Stimulated activated CD4-positive, alpha-beta T cell treated with anti-CD3 and anti-CD28 coated beads, Interleukin-12 subunit alpha, Interleukin-12 subunit beta, amount 100 ng/mL, for 48 hours (primary cell): ENCODE data around the gene CAMK2D.
"Not testable (repeated sequence)": the region's sequence is repeated elsewhere in the genome, so short reads cannot be mapped to it uniquely, and the experiment has no call there.

Experiments
- DNase-seq, 3 donors: peaks; one replicate each; pipeline ENCODE4 v3.0.0-alpha.2; 2020; ENCODE audit warnings: low read depth in 2 of 3, low spot score in 1 of 3

CAMK2D gene

DNA sequence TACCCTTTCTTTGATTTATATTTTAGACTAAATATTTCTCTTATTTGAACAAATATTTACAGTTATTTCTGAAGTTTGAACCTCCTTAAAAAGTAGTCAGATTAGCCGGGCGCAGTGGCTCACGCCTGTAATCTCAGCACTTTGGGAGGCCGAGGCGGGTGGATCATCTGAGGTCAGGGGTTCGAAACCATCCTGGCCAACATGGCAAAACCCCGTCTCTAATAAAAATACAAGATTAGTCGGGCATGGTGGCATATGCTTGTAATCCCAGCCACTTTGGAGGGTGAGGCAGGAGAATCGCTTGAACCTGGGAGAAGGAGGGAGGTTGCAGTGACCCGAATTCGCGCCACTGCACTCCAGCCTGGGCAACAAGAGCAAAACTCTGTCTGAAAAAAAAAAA, 2.4 kb upstream of the CAMK2D start:
- not testable (repeated sequence) for DNase-seq

DNA sequence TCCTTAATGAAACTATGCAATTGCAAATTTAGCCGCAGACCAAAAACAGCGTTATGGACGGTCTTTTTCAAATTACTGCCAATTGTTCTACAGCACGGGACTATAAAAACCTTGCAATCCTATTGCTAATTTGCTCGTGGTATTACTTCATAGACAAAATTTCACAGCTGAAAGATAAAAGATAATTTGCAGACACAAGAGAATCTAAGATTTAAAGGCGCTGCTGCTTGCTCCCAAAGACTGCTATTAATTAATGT, 1.4 kb upstream of the CAMK2D start:
- no peak for DNase-seq

DNA sequence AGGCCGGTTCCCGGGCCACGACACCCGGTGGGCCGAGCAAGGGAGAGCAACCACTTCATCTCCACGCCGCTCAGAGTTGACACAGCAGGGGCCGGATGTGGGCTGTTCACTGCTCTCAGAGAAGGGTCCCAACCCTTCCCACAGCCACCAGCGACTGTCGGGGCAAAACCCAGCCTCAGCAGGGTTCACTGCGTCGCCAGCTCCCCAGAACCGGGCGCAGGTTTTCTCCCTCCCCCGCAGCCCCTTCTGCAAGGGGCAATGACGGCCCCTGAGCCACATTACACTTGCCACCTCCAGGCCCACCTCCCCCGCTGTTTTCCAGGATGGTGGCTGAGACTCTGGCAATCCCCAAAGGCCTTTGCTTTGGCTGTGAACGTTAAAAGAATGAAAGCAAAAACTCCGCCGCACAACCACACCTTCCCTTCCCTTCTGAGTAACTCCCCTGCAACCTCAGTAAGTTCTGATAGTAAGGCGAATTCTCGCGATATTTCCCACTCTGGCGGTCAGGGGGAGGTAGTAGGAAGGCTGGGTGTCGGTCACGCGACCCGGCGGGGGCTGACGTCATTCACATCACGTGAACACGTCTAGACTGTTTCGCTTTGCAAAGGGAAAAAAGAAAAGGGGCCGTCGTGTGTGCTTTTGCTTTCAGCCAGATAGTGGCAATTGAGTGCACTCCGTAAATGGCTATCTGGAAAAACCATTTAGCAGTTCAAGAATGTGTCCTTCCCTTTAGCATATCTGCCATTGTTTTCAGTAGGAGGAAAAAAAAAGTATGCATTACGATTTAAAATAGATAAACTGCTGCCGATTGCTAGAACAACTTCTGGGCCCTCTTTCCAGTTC, 869 bp upstream of the CAMK2D start:
- DNase-seq: peak; percentile 98 to 99 (median 98)

DNA sequence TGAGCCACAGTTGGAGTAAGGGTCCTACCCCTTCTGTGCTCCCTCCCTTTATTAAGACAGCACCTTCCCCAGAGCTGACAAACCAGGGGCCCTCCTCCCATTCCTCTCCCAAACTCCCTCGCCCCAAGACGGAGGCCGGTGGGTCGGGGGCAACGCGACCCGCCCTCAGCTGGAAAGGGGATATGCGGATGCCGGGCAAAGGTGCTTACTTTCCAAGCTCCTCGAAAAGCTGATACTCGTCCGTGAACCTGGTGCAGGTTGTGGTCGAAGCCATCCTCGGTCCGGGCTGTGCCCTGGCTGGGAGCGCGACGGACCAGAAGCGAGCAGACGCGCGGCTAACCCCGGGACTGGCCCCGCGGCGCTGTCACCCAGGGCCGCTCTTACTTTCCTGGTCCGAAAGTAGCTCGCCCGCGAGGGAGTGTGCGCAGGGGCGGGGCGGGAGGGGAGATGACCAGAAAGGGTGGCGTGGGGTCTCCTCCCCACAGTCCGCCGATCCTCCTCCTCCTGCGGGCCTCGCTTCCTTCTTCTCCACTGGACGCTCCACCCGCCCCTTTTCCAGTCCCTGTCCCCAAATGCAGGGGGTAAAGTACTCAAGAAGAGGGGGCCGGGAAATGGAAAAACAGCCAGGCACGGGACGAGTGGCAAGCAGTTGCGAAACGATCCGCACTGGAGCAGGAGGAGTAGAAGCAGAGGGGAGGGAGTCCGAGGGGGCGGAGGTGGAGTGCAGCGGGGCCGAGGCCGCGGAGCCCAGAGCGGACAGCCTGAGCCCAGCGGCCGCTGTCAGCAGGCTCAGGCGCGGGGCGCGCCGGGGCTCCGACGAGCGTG, 531 bp downstream of the CAMK2D start:
- DNase-seq: peak in 2 of 3 donors; percentile 39 to 51

DNA sequence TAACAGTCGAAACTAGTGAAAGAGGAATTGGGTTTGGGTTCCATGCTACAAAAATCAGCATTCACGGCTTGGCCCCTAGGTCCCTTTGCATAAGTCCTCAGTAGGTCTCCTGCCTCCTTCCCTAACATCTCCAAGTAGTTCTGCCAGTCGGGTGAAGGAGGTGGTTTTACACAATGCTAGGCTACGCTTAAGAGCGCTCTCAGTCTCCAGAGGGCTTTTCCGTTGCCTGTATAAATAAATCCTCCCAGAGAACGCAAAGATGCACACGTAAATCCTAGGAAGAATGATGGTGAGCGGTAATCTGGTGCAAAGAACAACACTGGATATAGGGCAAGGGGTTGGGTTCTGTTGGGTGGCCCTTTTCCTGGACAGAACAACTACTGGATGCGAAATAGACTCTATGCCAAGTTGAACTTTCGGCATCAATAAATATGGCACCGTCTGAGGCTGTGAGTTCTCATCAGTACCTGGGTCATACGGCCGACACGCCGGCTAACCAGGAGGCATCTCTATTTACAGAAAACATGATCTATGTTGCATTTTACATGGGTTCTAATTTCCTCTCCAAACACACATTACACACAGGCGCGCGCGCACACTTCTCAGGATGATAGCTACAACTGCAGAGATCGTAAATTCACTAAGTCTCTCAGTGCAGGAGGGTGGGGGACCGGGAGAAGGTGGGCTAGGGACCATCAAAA, 1.3 kb downstream of the CAMK2D start:
- peak in 1 of 3 donors; percentile 33 for DNase-seq

DNA sequence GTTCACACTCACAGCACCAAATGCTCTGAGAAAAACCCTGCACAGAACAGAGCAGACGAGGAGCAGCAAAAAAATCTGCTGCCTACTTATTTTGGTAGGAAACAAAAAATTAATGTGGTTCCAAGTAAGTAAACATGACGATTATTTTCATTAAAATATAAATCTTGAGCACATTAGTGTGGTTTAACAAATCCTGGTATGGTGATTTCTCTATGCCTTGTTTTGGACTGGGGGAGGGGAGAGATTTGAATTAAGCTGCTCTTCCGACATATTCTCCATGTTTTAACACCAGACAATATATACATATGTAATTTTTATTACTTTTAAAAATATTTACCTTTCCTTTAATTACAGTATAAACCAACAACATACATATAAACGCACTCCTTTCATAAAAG, 1.8 kb downstream of the CAMK2D start:
- no peak for DNase-seq

DNA sequence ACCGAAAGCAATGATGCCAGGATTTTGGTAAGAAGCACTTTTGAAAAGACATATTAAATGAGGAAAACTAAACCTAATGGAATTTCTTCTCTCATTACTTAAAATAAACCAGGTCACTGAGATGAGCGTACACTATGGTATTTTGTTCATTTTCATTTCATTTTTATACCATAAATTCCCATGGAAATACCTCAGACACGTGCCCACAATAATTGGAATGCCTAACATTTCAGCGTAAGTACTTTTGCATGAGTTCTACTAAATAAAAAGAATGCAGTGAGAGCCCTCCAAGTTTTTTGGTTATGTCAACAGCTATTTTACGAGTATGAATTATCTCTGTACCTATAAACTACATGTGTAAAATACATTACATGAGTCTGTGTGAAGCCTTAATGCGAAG, 3.2 kb downstream of the CAMK2D start:
- DNase-seq: no peak

DNA sequence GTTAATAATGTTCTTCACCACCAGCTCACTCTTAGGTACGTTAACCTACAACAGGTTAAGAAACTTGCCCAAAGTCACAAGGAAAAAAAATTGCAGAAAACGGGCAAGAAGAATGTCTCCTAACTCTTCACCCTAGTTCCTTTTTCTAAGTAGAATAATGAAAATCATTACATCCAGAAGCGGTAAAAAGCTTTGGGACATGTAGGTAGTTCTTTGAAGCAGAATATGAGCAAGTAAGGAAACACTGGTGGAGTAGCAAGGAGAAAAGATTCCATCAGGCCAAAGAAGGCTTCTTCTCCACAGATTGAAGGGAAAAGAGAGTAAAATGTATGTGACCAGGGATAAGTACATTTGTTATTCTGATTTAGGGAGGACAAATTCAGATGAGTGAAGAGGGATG, 4.1 kb downstream of the CAMK2D start:
- DNase-seq: no peak

DNA sequence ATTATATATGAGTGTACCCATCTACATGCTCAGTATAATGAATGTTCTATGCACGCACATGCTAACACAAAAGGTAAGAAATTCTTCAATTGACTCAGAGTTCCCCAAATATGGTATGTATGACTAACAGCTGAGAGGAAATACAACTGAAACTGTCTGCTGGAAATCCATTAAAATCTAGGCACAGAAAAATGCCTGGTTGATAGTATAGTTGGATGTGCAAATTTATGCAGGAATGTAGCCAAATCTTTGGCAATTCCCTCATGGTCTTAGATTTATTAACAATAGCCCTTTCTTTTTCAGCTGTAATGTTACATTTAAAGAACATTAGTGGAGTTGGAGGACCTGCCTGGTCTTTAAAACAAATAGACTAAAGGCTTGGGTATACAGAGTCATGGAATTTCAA, 5.5 kb downstream of the CAMK2D start:
- DNase-seq: no peak

DNA sequence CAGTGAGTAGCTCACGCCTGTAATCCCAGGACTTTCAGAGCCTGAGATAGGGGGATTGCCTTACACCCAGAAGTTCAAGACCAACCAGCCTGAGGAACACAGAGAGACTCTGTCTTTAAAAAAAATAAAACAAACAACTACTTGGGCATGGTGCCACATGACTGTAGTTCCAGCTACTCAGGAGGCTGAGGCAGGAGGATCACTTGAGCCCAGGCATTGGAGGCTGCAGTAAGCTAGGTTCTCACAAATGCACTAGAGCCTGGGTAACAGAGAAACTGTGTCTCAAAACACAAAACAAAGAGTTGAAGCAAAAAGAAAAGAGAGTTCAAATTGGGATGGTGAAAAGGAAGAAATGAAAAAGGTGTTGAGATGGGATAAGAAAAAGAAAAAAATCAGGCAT, 10.8 kb downstream of the CAMK2D start:
- no peak for DNase-seq

DNA sequence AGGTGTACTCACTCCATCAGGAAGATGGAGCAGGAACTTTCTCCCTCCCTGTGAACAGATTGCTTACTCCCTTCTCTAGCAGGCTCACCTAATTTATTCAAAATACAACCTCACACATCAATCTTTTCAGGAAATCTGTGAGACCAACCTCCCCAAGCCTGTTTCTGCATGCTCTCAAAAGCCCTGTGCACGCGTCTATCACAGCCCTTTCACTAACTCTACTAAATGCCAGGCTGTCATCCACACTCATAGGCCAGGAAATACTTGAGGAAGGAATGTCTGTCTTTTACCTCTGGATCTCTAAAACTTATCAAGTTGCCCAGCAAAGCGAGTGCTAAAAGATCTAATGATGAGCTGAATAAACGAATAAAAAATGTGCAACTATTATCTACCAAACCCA, 11.2 kb downstream of the CAMK2D start:
- no peak for DNase-seq

DNA sequence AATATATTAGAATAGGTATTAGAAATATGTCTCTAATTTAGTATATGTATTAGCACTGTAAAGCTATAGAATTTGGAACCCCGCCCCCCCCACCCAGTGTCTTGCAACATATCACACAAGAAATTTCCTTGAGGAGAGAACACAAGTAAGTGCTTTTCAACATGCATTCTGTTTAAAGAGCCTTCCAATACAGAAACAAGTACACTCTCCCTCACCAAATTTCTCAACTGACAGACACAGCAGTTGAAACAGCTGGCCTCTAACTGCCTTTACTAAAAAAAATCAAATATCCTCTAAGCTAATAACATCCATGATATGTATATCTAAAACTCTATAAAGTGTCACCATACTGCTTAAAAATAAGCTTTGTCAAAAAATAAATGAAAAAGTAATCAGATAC, 12.4 kb downstream of the CAMK2D start:
- DNase-seq: no peak

DNA sequence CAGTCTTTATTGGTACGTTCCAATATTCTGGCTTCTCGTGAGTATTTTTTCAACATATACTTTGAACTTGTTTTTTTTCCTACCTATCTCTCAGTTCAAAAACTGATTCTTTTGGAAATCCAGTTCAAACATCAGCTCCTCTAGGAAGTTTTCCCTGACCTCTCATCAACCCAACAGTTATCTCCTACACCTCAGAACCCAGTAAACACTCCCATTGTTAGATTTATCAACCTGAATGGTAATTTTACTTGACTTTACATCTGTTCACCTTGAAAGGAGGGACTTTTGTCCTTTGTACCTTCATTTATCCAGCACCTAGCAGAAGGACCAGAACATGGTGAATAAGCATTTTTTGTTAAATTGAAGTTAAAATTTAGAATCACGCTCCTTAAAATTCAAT, 13.6 kb downstream of the CAMK2D start:
- no peak for DNase-seq

DNA sequence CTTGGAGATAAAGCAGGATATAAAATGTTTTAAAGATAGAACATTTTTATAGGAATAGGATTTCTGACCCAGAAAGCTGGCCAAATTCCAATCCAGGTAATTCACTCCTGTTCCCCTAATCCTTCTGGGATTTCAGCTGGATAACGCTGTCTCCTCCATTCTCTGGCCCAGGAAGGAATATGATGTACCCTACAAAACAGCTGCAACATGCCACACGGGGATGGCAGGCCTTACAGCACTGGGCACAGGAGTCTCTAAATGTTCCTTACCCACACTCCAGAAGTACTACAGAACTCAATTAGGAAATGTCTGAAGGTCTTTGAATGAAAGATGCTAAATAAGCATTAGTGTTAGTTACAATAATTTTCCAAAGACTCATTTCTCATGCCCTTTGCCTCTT, 15.8 kb downstream of the CAMK2D start:
- no peak for DNase-seq

DNA sequence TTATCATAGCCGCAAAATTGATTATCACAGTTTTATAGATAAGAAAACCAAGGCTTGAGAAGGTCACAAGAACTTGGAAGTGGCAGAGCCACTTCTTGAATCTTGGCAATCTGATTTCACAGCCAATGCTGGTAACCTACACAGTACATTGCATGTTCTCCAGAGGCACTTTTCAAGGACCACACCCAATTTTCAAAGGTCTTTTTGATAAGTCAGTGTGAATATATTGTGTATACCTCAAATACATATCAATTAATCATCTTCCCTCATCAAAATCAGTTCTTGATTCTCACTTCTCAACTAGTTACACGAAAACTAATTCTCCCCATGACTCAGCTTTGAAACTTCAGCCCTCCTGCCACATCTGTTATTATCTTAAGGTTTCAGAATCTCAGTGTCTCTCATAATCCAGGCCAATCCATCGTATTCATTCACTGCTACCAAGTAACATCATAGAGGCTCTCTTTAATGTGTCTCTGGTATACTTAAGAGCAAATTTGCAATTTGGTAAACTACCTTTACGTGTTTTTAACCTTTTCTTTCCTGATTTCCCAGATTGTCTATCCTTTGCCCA, 16.8 kb downstream of the CAMK2D start:
- no peak for DNase-seq

DNA sequence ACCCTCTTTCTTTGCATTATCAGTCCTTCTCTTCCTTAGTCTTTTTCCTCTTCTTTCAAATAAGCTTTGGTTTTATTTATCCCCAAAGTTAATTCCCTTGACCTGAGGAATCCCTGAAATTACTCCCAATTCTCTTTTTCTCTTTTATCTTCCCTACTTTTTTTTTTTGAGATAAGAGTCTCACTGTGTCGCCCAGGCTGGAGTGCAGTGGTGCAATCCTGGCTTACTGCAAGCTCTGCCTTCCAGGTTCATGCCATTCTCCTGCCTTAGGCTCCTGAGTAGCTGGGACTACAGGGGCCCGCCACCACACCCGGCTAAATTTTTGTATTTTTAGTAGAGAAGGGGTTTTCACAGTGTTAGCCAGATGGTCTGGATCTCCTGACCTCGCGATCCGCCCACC, 17.8 kb downstream of the CAMK2D start:
- DNase-seq: no peak

DNA sequence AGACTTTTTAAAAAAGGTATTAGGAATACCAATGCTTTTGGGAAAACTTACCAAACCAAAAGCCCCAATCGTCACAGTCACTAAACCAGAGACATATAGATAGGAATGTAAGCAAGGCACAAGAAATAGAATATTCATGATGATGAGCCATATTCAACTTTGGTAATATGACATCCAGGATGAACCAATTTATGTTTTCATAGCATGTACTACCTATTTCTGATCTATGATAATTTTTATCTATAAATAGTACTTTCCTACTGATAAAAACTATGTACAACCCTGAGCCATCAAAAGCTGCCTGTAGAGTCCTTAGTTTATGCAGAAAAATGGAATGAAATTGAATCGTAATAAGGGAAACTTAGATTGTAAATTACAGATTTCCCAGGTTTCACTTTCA, 18.9 kb downstream of the CAMK2D start:
- no peak for DNase-seq

DNA sequence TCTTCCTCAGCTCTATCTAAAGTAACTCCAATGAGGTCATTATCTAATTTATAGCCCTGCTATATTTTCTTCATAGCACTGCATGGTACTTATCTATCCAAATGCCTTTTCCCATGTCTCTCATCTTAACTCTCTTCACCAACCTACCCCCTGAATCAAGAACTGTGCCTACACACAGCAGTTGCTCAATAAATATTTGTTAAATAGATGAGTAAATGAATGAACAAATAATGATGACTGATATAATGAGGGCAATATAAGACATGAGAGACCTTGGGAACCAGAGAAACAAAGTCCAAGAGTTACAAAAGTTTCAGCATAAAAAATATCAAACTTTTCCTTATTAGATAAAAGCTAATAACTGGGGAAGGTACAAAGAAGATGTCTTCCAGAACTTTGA, 19.6 kb downstream of the CAMK2D start:
- DNase-seq: no peak

DNA sequence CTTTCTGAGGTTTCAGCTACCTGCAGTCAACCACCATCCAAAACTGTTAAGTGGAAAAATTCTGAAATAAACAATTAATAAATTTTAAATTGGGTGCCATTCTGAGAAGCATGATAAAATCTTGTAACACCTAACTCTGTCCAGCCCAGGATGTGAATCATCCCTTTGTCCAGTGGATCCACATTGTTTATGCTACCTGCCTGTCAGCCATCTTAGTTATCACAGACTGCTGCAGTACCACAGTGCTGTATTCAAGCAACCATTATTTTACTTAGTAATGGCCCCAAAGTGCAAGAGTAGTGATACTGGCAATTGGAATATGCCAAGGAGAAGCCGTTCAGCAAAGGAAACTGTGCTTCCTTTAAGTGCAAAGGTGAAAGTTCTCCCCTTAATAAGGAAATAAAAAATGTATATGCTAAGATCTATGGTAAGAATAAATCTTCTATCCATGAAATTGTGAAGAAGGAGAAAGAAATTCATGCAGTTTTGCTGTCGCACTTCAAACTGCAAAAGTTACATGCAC, 20.6 kb downstream of the CAMK2D start:
- no peak for DNase-seq

DNA sequence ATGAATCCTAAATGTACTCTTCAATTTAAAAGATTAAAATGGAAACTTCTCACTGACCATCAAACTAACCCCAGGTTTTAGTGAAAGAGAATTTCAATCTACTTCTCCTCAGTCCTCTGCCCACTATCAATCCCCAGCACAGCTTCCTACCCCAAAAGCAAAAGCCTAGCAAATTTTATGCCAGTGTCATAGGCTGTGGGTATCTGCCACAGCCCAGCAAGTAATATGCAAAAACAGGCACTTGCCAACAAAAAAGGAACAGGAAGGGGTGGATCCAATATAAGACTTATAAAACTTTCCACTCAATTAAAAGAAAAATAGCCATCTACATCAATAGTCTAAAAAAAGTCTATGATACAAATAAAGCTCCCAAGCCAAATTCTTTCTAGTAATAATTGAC, 22.3 kb downstream of the CAMK2D start:
- DNase-seq: no peak

DNA sequence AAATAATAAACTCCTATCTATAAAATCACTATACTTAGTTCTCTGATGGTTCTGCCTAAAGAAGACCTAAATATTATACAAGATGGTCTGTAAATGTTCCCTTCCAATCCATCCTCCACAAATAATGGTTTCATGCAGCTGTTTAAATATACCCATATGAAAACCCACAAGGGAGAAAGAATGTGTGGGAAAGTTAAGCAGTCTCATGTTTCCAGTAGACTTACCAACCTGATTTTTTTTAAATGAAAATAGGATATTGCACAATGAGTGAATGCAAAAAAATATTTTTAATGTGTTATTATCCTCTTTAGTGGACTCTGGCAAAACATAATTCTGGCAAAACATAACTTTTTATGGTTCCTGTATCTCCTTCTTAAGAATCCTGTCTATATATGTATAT, 23.3 kb downstream of the CAMK2D start:
- DNase-seq: no peak

DNA sequence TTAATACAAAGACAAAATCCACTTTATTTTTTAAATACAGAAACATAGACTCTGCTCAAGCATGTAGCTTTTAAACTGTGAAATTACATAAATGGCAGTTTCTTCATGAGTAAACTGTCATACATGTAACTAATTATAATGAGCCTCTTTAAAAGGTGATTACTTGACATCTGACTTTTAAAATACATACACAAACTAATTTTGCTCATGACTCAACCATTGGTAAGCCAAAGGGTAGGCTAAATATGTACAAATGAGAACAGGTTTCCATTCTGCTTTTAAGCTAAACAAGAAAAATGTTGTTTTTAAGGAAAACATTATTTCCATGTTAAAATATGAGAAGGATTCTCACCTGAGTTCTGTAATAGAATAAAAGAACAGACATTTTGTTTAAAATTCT, 27.9 kb downstream of the CAMK2D start:
- DNase-seq: no peak
